Vagina (tissue), 2 donors: ENCODE results near the gene SEMA3A.

Experiments used
- POLR2A ChIP-seq, 2 donors: fragments of 450-650 bp; IDR thresholded peaks; one replicate each; pipeline ENCODE4 v1.6.1; 2017; ENCODE audit warnings: antibody characterized with exemption in 2 of 2, mild to moderate bottlenecking in 2 of 2, moderate library complexity in 2 of 2
- POLR2AphosphoS5 ChIP-seq, 2 donors: sonication (generic); formaldehyde crosslinking; IDR thresholded peaks; one replicate each; pipeline ENCODE4 v1.9.0; 2017; ENCODE audit warnings: antibody characterized with exemption in 2 of 2, mild to moderate bottlenecking in 2 of 2, low read depth in 1 of 2; ENCODE audit not compliant: insufficient read depth in 1 of 2
- TF ChIP-seq, protein P1 (sequence below), 3 experiments: fragments of 450-650 bp in 2 of 3; fragments of 200-600 bp in 1 of 3; sonication (generic) in 1 of 3; IDR thresholded peaks; one replicate each; pipeline ENCODE4 v1.5.1; 2017 to 2019; ENCODE audit warnings: antibody characterized with exemption in 3 of 3, mild to moderate bottlenecking in 2 of 3, moderate library complexity in 2 of 3

DNA sequence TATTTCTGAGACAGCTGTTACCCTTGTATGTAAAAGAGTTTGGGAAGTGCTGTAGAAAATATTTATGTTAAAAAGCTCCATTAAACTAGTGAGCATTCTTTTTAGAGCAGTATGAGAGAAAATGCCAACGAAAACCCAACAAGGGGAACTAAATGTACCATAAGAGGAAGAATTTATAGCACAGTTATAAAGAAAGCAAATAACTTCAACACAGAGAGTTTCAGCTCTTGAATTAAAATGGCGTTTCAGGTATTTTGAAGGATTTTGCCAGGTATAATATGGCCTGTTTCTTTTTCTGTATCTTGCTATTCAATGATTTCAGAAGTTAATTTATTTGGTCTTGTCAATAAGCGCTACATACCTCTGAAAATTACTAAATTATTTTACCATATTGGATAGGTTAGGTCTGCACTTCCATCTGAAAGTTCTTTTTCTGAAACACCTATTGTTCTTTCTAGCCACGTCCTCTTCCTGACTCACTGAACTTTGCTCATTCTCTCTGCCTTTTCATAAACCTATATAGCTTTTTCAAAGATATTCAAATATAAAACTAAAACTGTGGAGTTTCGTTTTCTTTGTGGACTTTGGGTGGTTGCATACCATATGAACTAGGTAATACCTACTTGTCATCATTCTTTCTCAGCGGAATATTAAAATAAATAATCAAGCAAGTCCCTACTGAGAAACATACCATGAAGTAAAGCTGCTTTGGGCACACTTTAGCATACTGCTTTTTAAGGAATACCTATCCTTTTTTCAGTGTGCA is 136.1 kb downstream of the SEMA3A start:
- TF ChIP-seq, protein P1, sequence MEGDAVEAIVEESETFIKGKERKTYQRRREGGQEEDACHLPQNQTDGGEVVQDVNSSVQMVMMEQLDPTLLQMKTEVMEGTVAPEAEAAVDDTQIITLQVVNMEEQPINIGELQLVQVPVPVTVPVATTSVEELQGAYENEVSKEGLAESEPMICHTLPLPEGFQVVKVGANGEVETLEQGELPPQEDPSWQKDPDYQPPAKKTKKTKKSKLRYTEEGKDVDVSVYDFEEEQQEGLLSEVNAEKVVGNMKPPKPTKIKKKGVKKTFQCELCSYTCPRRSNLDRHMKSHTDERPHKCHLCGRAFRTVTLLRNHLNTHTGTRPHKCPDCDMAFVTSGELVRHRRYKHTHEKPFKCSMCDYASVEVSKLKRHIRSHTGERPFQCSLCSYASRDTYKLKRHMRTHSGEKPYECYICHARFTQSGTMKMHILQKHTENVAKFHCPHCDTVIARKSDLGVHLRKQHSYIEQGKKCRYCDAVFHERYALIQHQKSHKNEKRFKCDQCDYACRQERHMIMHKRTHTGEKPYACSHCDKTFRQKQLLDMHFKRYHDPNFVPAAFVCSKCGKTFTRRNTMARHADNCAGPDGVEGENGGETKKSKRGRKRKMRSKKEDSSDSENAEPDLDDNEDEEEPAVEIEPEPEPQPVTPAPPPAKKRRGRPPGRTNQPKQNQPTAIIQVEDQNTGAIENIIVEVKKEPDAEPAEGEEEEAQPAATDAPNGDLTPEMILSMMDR (IDR thresholded peaks at IDR 0.05), result no peak
- TF ChIP-seq POLR2A (IDR thresholded peaks at IDR 0.05) (no peak), POLR2AphosphoS5 (IDR thresholded peaks at IDR 0.05; ENCODE audit: insufficient read depth in 1 of 2, low read depth in 1 of 2) (no peak)
